Lower leg skin (tissue), 3 donors: ENCODE results near the gene TMUB2.

ENCODE experiments used
- POLR2A ChIP-seq, 2 donors: fragments of 450-650 bp; IDR thresholded peaks; one replicate each; pipeline ENCODE4 v1.6.1; 2016 to 2017; ENCODE audit warnings: antibody characterized with exemption in 2 of 2, mild to moderate bottlenecking in 1 of 2, moderate library complexity in 1 of 2
- TF ChIP-seq, protein P1 (sequence below), 3 donors: fragments of 450-650 bp; IDR thresholded peaks; one replicate each; pipeline ENCODE4 v1.5.1; 2016; ENCODE audit warnings: antibody characterized with exemption in 3 of 3, mild to moderate bottlenecking in 3 of 3, moderate library complexity in 2 of 3

DNA sequence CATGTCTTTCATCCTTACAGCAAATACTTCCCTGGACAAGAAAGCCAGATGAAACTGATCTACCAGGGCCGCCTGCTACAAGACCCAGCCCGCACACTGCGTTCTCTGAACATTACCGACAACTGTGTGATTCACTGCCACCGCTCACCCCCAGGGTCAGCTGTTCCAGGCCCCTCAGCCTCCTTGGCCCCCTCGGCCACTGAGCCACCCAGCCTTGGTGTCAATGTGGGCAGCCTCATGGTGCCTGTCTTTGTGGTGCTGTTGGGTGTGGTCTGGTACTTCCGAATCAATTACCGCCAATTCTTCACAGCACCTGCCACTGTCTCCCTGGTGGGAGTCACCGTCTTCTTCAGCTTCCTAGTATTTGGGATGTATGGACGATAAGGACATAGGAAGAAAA is 3.7 kb downstream of the TMUB2 start:
- TF ChIP-seq, protein P1, sequence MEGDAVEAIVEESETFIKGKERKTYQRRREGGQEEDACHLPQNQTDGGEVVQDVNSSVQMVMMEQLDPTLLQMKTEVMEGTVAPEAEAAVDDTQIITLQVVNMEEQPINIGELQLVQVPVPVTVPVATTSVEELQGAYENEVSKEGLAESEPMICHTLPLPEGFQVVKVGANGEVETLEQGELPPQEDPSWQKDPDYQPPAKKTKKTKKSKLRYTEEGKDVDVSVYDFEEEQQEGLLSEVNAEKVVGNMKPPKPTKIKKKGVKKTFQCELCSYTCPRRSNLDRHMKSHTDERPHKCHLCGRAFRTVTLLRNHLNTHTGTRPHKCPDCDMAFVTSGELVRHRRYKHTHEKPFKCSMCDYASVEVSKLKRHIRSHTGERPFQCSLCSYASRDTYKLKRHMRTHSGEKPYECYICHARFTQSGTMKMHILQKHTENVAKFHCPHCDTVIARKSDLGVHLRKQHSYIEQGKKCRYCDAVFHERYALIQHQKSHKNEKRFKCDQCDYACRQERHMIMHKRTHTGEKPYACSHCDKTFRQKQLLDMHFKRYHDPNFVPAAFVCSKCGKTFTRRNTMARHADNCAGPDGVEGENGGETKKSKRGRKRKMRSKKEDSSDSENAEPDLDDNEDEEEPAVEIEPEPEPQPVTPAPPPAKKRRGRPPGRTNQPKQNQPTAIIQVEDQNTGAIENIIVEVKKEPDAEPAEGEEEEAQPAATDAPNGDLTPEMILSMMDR (IDR thresholded peaks at IDR 0.05): no peak
- TF ChIP-seq POLR2A (IDR thresholded peaks at IDR 0.05): no peak
